BLaER1 (cell line): ENCODE data around the gene OR1D5.

Source experiments
- H3K27ac ChIP-seq: shearing (Covaris generic); formaldehyde crosslinking; 2 replicates; pipeline ENCODE4 v1.8.1; 2022
- H3K27me3 ChIP-seq: shearing (Covaris generic); formaldehyde crosslinking; 2 replicates; pipeline ENCODE4 v1.8.1; 2022
- H3K36me3 ChIP-seq: shearing (Covaris generic); formaldehyde crosslinking; 2 replicates; pipeline ENCODE4 v1.8.1; 2022
- H3K4me1 ChIP-seq: shearing (Covaris generic); formaldehyde crosslinking; 2 replicates; pipeline ENCODE4 v1.8.1; 2022
- H3K4me2 ChIP-seq: shearing (Covaris generic); formaldehyde crosslinking; 2 replicates; pipeline ENCODE4 v1.8.1; 2022
- H3K4me3 ChIP-seq: shearing (Covaris generic); formaldehyde crosslinking; 2 replicates; pipeline ENCODE4 v1.8.1; 2022
- H3K9ac ChIP-seq: shearing (Covaris generic); formaldehyde crosslinking; 2 replicates; pipeline ENCODE4 v1.8.1; 2022
- H3K9me3 ChIP-seq: shearing (Covaris generic); formaldehyde crosslinking; 2 replicates; pipeline ENCODE4 v1.8.1; 2022
- H4K20me1 ChIP-seq: shearing (Covaris generic); formaldehyde crosslinking; 2 replicates; pipeline ENCODE4 v1.8.1; 2022
- Cebpa-rat ChIP-seq: shearing (Covaris generic); IDR thresholded peaks from 2 replicates; pipeline ENCODE4 v1.8.1; 2022

The OR1D5 gene

GRCh38 chr17:3025421-3026124 lies 37.8 kb downstream of the OR1D5 start:
- Histone ChIP-seq H3K4me2 (no peak overlapping the region), H4K20me1 (peaks cover 34% of the 10 kb centered on the region), H3K36me3 (peaks cover 97% of the 10 kb centered on the region), H3K9me3 (peaks cover 27% of the 10 kb centered on the region), H3K27ac (no peak overlapping the region), H3K4me3 (no peak overlapping the region), H3K27me3 (no peaks in the 10 kb centered on the region), H3K4me1 (peaks cover 13% of the 10 kb centered on the region), H3K9ac (no peak overlapping the region)
- TF ChIP-seq Cebpa-rat: no peak

GRCh38 chr17:3024346-3024745 lies 39.1 kb downstream of the OR1D5 start:
- H3K4me2 ChIP-seq: no peak overlapping the region
- H3K27me3 ChIP-seq: no peaks in the 10 kb centered on the region
- no peak for TF ChIP-seq Cebpa-rat

GRCh38 chr17:3022197-3022596 lies 41.2 kb downstream of the OR1D5 start:
- Histone ChIP-seq H3K4me2 (no peak overlapping the region), H3K36me3 (peaks cover 100% of the 10 kb centered on the region), H3K27ac (no peak overlapping the region), H3K4me3 (no peak overlapping the region), H3K9ac (no peak overlapping the region), H3K9me3 (peaks cover 38% of the 10 kb centered on the region), H4K20me1 (peaks cover 23% of the 10 kb centered on the region), H3K27me3 (no peaks in the 10 kb centered on the region), H3K4me1 (no peaks in the 10 kb centered on the region)
- TF ChIP-seq Cebpa-rat: no peak

More at GRCh38 chr17:3024346-3024745, 39.1 kb downstream of the OR1D5 start:
- Histone ChIP-seq H3K4me1 (peaks cover 3% of the 10 kb centered on the region; the same call in 1 of the 2 replicates), H4K20me1 (peaks cover 28% of the 10 kb centered on the region), H3K27ac (no peak overlapping the region), H3K9me3 (peaks cover 38% of the 10 kb centered on the region), H3K9ac (no peak overlapping the region), H3K36me3 (peaks cover 99% of the 10 kb centered on the region), H3K4me3 (no peak overlapping the region)

- peaks cover 38% of the 10 kb centered on the region for H3K9me3 ChIP-seq
- no peaks in the 10 kb centered on the region for H3K4me1 ChIP-seq
- H3K4me3 ChIP-seq: no peak overlapping the region
- H3K9ac ChIP-seq: no peak overlapping the region
- H3K27ac ChIP-seq: no peak overlapping the region
- peaks cover 7% of the 10 kb centered on the region; the same call in 1 of the 2 replicates for H4K20me1 ChIP-seq
- no peak overlapping the region for H3K4me2 ChIP-seq
- peaks cover 100% of the 10 kb centered on the region for H3K36me3 ChIP-seq
- H3K27me3 ChIP-seq: no peaks in the 10 kb centered on the region
- TF ChIP-seq Cebpa-rat: no peak
These were observed 43.0 kb downstream of the OR1D5 start for GRCh38 chr17:3020381-3020780.

GRCh38 chr17:3019761-3020160 lies 43.6 kb downstream of the OR1D5 start:
- Histone ChIP-seq H3K9ac (no peak overlapping the region), H3K27me3 (no peaks in the 10 kb centered on the region), H3K4me2 (no peak overlapping the region), H3K27ac (no peak overlapping the region), H3K4me1 (no peaks in the 10 kb centered on the region), H3K4me3 (no peak overlapping the region), H3K9me3 (peaks cover 38% of the 10 kb centered on the region), H3K36me3 (peaks cover 100% of the 10 kb centered on the region), H4K20me1 (0 out of 2 replicates have a peak, but pooled peaks cover under 1% of the 10 kb centered on the region)
- TF ChIP-seq Cebpa-rat: no peak

GRCh38 chr17:3017936-3018335 lies 45.5 kb downstream of the OR1D5 start:
- Histone ChIP-seq H3K9ac (no peak overlapping the region), H3K27me3 (no peaks in the 10 kb centered on the region), H3K4me3 (no peak overlapping the region), H3K36me3 (peaks cover 100% of the 10 kb centered on the region), H3K9me3 (peaks cover 33% of the 10 kb centered on the region), H4K20me1 (no peaks in the 10 kb centered on the region; the same call in 1 of the 2 replicates), H3K27ac (no peak overlapping the region), H3K4me2 (no peak overlapping the region), H3K4me1 (no peaks in the 10 kb centered on the region)
- TF ChIP-seq Cebpa-rat: no peak

- Histone ChIP-seq H3K4me1 (no peaks in the 10 kb centered on the region), H3K36me3 (peaks cover 100% of the 10 kb centered on the region), H3K27ac (no peak overlapping the region), H3K4me3 (no peak overlapping the region), H3K9ac (no peak overlapping the region), H4K20me1 (no peaks in the 10 kb centered on the region; the same call in 1 of the 2 replicates), H3K4me2 (no peak overlapping the region), H3K9me3 (peaks cover 13% of the 10 kb centered on the region), H3K27me3 (no peaks in the 10 kb centered on the region)
- no peak for TF ChIP-seq Cebpa-rat
These were observed 47.5 kb downstream of the OR1D5 start for GRCh38 chr17:3015890-3016289.

- Histone ChIP-seq H3K4me1 (peaks cover 17% of the 10 kb centered on the region), H3K27ac (no peak overlapping the region), H3K4me2 (no peak overlapping the region), H4K20me1 (peaks cover 10% of the 10 kb centered on the region), H3K9me3 (no peaks in the 10 kb centered on the region), H3K4me3 (no peak overlapping the region), H3K9ac (no peak overlapping the region), H3K27me3 (no peaks in the 10 kb centered on the region), H3K36me3 (peaks cover 100% of the 10 kb centered on the region)
- TF ChIP-seq Cebpa-rat: no peak
These were observed 50.4 kb downstream of the OR1D5 start for GRCh38 chr17:3012926-3013581.
